Naive thymus-derived CD8-positive, alpha-beta T cell (primary cell): ENCODE measurements around the gene SAMD4A. TPM values are rescaled to one million over a fixed set of nuclear protein-coding genes. Genes with fewer than 3 reads are reported as not detected.

Experiments
- ATAC-seq, 2 donors: fragments of 150-1000 bp; cut with Tn5 transposase in 1 of 2; sonication (Bioruptor Pico), chemical (Tn5 transposase) in 1 of 2; 1 replicate in 1 of 2; 2 replicates in 1 of 2; pipeline ENCODE4 v1.10.0; 2021; ENCODE audit warnings: mild to moderate bottlenecking in 2 of 2, moderate library complexity in 2 of 2
- POLR2A ChIA-PET: fragments of 350-600 bp; sonication (Branson Sonifier 250); formaldehyde crosslinking; loops from one replicate; lab custom pipeline; 2021; ENCODE audit warnings: antibody characterized with exemption; lab: Charles Lee
- DNase-seq, 10 donors: peaks; one replicate each; pipeline versions ENCODE4 v3.0.0 to v3.0.0-alpha.2; 2020 to 2022
- H3K27ac Mint-ChIP-seq, 10 donors: one replicate each; pipeline ENCODE4 v1.8.0; 2020 to 2022; ENCODE audit warnings: mild to moderate bottlenecking in 10 of 10, mixed read lengths in 10 of 10, moderate library complexity in 4 of 10, inconsistent platforms in 1 of 10
- H3K27me3 Mint-ChIP-seq, 5 donors: one replicate each; pipeline ENCODE4 v1.8.0; 2021 to 2022; ENCODE audit warnings: mixed read lengths in 5 of 5
- H3K36me3 Mint-ChIP-seq, 3 donors: one replicate each; pipeline ENCODE4 v1.8.0; 2020 to 2022; ENCODE audit warnings: mixed read lengths in 3 of 3, mild to moderate bottlenecking in 2 of 3, inconsistent platforms in 1 of 3
- H3K4me1 Mint-ChIP-seq, 4 donors: one replicate each; pipeline ENCODE4 v1.8.0; 2021 to 2022; ENCODE audit warnings: mixed read lengths in 4 of 4
- H3K4me3 Mint-ChIP-seq, 10 donors: one replicate each; pipeline ENCODE4 v1.8.0; 2020 to 2022; ENCODE audit warnings: mild to moderate bottlenecking in 10 of 10, mixed read lengths in 10 of 10, moderate library complexity in 6 of 10, inconsistent platforms in 1 of 10
- H3K9me3 Mint-ChIP-seq, 9 donors: one replicate each; pipeline ENCODE4 v1.8.0; 2020 to 2022; ENCODE audit warnings: mixed read lengths in 9 of 9, mild to moderate bottlenecking in 3 of 9, inconsistent platforms in 1 of 9, moderate library complexity in 1 of 9
- polyA plus RNA-seq, 3 donors: library from polyadenylated mRNA; unstranded; fragments of 300-500 nt; fragmentation: Illumina TruSeq; gene quantifications; one replicate each; pipeline ENCODE4 v1.2.3, GENCODE V29; 2021
- total RNA-seq, 8 experiments: library from RNA in 2 of 8; stranded (reverse) in 2 of 8; gene quantifications; one replicate each; pipeline ENCODE4 v1.2.3 and lab custom pipeline; 2021 to 2026

Gene SAMD4A
- total and polyA plus RNA-seq, 5 experiments from 2014 or later = 0.85 to 0.99 TPM; not detected in 3

DNA sequence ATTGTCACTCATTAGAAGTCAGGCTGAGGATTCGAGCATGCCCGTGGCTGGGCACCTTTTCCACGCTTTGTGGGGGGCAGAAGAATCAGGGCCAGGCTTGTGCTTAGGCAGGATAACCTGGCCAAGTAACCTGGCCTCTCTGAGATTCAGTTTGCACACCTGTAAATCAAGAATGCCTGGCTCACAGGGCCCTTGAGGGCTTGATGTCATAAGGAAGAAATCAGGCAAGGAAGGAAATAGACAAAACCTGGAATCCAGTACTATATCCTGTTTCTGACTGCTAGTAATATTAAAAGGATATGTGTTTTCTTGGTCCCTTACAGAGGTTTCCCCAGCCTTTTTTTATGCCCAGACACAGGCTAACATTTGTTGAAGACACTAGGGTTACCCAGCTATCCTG lies 91.9 kb downstream of the SAMD4A start:
- Mint-ChIP-seq H3K4me3 (no peak overlapping the region), H3K4me1 (no peaks in the 10 kb centered on the region), H3K9me3 (no peaks in the 10 kb centered on the region), H3K27me3 (peaks cover 0 to 22% (median 12%) of the 10 kb centered on the region in 5 donors), H3K36me3 (no peaks in the 10 kb centered on the region), H3K27ac (no peak overlapping the region)
- DNase-seq (no peak), ATAC-seq (no peak)
- POLR2A ChIA-PET = no interaction called here

DNA sequence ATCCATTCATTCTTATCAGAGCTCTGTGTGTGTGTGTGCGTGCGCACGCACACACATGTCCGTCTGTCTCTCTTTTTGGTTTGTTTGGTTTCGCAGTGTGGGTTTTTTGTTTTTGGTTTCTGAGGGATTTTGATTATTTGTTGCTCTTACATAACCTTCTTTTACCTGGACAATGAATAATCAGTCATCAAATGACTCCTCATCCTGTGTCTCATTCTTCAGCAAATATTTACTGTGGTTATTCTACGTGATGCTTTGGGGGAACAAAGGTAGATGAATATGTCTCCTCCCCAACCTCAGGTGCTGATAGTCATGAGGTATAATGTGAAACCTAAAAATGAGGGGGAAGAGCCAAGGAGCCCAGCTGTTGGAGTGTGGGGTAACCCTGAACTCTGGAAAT lies 92.4 kb downstream of the SAMD4A start:
- no peak for ATAC-seq
- Mint-ChIP-seq H3K36me3 (no peaks in the 10 kb centered on the region), H3K9me3 (no peaks in the 10 kb centered on the region), H3K27me3 (peaks cover 0 to 22% (median 11%) of the 10 kb centered on the region in 5 donors), H3K4me1 (peaks cover 0 to 3% (median 1%) of the 10 kb centered on the region in 4 donors), H3K4me3 (no peak overlapping the region), H3K27ac (no peak overlapping the region)
- DNase-seq = no peak
- POLR2A ChIA-PET = no interaction called here

DNA sequence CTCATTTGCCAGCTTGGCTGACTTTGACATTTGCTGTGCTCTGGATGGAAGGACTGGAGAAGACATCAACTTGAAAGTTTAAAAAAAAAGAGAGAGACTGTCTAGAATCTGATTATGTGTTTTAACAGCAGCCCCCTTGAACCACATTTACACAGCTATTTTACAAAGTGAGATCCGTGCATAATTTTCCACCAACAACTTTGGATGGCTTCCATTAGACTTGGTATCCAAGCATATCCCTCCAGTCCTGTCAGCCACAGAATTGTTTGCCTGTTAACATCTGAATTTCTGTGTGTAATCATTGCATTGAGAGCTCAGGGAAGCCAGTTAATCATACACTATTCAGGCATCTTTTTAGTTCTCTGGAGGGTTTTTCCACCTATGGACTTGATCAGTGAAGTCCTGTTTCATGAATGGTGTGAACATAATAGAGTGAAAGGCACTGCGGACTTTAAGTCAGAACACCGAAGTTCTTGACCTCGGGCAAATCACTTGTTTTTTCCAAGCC lies 93.7 kb downstream of the SAMD4A start:
- H3K27me3 Mint-ChIP-seq = peaks cover 0 to 16% (median 4%) of the 10 kb centered on the region in 5 donors
- no peaks in the 10 kb centered on the region for H3K36me3 Mint-ChIP-seq
- ATAC-seq = no peak
- no peak overlapping the region for H3K27ac Mint-ChIP-seq
- DNase-seq = no peak
- H3K4me3 Mint-ChIP-seq = no peak overlapping the region
- POLR2A ChIA-PET = no interaction called here
- H3K4me1 Mint-ChIP-seq = peaks cover 0 to 7% (median 3%) of the 10 kb centered on the region in 4 donors
- H3K9me3 Mint-ChIP-seq = no peaks in the 10 kb centered on the region

DNA sequence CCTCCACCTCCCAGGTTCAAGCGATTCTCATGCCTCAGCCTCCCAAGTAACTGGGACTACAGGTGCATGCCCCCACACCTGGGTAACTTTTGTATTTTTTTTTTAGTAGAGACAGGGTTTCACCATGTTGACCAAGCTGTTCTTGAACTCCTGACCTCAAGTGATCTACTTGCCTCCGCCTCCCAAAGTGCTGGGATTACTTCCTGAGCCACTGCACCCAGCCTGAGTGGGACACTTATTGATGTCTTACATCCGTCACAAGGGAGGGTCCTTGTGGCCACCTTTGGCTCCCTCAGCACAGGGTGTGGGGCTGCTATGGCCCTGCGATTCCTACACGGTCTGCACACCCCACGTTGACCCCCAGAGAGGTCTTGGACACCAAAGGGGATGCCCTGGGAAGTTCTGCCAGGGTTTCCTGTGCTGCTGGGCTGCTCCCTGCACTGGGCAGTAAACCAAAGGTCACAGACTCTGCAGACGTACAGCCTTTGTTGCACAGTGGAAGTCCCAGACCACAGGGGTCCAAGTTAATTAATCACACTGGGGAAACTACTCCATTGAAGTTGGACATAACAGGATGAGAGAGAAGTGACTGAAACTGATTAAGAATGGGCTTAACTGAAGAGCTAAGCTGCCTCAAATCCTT lies 95.7 kb downstream of the SAMD4A start:
- H3K4me3 Mint-ChIP-seq = no peak overlapping the region
- H3K36me3 Mint-ChIP-seq = no peaks in the 10 kb centered on the region
- H3K27me3 Mint-ChIP-seq = peaks cover 0 to 10% (median 3%) of the 10 kb centered on the region in 5 donors
- H3K9me3 Mint-ChIP-seq = no peaks in the 10 kb centered on the region
- POLR2A ChIA-PET = no interaction called here
- ATAC-seq = no peak
- H3K27ac Mint-ChIP-seq = no peak overlapping the region
- peaks cover 0 to 7% (median 3%) of the 10 kb centered on the region in 4 donors for H3K4me1 Mint-ChIP-seq
- DNase-seq = no peak

DNA sequence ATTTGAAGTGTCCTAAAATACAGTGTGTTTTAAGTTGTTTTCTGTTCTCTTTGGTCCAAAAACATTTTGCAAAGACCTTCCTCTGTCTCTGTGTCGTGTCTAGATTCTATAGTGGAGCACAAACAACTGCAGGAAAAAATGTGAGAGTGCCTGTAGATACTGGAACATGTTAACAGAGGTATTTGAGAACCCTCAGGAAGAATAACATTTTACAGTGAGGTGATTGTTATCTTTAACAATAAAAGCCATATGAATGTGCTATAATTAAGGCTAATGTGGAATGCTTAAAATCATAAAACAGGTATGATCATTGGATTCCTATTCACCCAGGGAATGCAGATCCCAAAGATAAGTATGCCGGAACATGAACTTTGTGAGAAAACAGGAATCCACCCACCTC lies 98.0 kb downstream of the SAMD4A start:
- H3K27me3 Mint-ChIP-seq = peaks cover 0 to 14% (median 12%) of the 10 kb centered on the region in 5 donors
- H3K27ac Mint-ChIP-seq = no peak overlapping the region
- no peaks in the 10 kb centered on the region for H3K36me3 Mint-ChIP-seq
- H3K4me1 Mint-ChIP-seq = peaks cover 0 to 11% (median 7%) of the 10 kb centered on the region in 4 donors
- H3K4me3 Mint-ChIP-seq = no peak overlapping the region
- no peaks in the 10 kb centered on the region for H3K9me3 Mint-ChIP-seq
- POLR2A ChIA-PET = interaction anchor here (0.6 kb wide), 1 partner anchor 237 kb away, joined by 3 read pairs; no protein-coding TSS in a partner anchor
- DNase-seq = no peak
- no peak for ATAC-seq

DNA sequence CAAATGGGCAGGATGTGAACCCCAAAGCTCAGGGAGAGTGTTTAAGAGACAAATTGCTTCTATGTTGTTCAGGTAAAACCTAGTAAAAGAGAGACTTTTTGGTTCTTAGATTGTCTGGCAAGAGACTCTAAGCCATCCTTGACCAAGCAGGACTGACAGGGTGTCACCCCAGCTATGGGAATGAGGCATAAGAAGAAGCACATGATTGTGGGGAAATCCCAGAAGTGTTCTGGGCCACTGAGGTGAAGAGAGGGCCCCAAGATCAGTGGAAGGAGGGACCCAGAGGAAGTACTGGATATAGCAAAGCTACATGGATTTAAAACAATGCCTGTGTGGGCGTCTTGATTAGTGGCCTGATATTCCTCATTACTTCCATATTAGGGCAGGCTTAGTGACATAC lies 99.0 kb downstream of the SAMD4A start:
- Mint-ChIP-seq H3K4me1 (peaks cover 0 to 20% (median 14%) of the 10 kb centered on the region in 4 donors), H3K4me3 (no peak overlapping the region), H3K27me3 (peaks cover 0 to 18% (median 16%) of the 10 kb centered on the region in 5 donors), H3K9me3 (no peaks in the 10 kb centered on the region), H3K36me3 (no peaks in the 10 kb centered on the region), H3K27ac (no peak overlapping the region)
- DNase-seq = no peak
- no peak for ATAC-seq
- POLR2A ChIA-PET = no interaction called here

DNA sequence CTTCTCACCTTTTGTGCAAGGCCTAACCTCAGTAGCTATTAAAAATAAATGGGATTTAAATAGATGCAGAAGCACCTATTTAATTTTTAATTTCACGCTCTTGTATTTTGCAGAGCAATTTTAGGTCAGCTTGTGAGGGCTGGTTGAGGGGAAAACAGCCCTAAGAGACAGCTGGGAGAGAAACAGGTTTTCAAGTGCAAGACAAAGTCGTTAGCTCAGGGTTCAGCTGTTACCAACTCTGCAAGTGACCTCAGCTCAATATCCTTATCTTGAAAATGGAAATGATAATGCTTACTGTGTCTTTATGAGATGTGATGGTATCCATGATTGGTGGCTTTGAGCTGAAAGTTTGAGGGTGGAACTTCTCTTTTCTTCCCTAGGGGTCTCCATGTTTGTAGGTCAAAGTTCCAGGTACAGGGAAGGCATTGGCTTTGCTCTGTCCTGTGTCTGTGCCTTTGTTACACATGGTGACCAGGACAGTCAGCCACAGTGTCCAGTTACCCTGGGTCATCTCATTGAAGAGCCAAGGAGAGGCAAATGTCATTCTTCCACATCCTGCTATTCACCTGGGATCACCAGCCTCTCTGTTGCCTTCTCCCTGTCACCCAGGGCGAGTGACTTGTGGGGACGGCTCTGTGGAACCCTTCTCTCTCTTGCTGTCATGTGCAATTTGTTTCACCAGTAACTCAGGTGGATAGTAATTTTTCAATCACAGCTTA lies 100.3 kb downstream of the SAMD4A start:
- Mint-ChIP-seq H3K27me3 (peaks cover 2 to 26% (median 17%) of the 10 kb centered on the region in 5 donors), H3K27ac (peak overlapping the region in 1 of 10 donors; percentile 77), H3K9me3 (no peaks in the 10 kb centered on the region), H3K36me3 (no peaks in the 10 kb centered on the region), H3K4me1 (peaks cover 0 to 20% (median 16%) of the 10 kb centered on the region in 4 donors), H3K4me3 (no peak overlapping the region)
- POLR2A ChIA-PET = no interaction called here
- DNase-seq (no peak), ATAC-seq (no peak)

DNA sequence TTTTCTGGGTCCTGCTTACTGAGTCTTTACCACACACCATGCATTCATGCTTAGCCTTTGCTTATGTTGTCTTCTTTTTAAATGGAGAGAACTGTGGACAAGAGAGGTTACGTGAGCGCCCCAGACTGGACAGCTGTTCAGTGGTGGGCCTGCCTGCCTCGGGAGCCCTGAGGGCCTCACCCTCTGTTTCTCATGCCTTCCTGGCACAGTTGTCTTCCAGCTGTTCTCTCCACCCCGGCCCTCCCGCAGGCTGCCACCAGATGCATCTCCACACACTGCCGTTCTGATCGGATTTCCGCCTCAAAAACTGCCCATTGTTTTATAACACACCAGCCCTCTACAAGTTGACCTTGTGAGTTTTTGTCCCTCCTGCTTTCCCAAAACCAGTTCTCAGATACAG lies 100.8 kb downstream of the SAMD4A start:
- DNase-seq (no peak), ATAC-seq (no peak)
- Mint-ChIP-seq H3K27ac (peak overlapping the region in 1 of 10 donors; percentile 77), H3K36me3 (no peaks in the 10 kb centered on the region), H3K4me1 (peaks cover 0 to 20% (median 16%) of the 10 kb centered on the region in 4 donors), H3K9me3 (no peaks in the 10 kb centered on the region), H3K27me3 (peaks cover 4 to 26% (median 18%) of the 10 kb centered on the region in 5 donors), H3K4me3 (no peak overlapping the region)
- POLR2A ChIA-PET = no interaction called here

DNA sequence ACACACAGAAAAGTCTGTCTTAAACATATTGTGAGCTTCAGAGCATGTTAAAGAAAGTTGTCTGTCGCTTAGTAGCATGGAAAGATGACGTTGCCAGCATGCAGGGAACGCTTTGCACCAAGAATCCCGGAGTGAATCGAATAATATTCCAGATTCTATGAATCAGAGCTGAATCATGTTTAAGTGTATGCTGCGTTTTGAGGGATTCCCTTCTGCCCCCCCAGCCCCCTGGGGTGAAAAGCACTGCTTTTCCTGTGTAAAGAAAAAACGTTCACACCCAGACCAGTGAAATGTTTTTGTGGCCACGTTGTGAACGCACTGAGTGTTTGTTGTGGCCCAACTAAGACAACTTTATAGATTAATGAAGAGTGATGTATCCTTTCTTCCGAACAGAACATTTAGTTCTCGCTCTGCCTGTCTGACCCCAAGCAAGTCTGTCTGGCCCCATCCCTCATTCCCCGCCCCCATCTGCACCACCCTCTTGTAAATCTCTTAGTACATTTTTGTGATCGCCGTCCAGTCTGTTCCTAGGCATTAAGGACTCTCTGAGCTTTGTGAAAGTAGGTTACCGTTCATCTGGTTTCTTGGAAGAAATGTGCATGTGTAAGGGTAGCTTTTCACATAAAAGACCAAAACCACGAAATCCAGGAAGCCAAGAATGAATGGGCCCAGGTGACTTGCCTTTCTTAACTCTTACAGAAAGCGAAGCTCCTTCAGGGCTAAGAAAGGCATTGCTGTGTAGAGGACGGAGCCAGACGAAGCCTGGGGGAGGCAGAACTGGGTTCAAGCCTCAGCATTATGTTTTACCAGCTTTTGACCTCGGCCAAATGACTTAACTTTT lies 103.0 kb downstream of the SAMD4A start:
- Mint-ChIP-seq H3K9me3 (no peaks in the 10 kb centered on the region), H3K27me3 (peaks cover 5 to 27% (median 25%) of the 10 kb centered on the region in 5 donors), H3K4me1 (peaks cover 0 to 20% (median 11%) of the 10 kb centered on the region in 4 donors), H3K36me3 (no peaks in the 10 kb centered on the region), H3K4me3 (peak overlapping the region in 3 of 10 donors; percentile 5 to 38 (median 16)), H3K27ac (peak overlapping the region in 3 of 10 donors; percentile 15 to 81 (median 49))
- ATAC-seq = peak in 1 of 2 donors; percentile 35
- DNase-seq = peak in 4 of 10 donors; percentile 3 to 40 (median 19)
- POLR2A ChIA-PET = no interaction called here

DNA sequence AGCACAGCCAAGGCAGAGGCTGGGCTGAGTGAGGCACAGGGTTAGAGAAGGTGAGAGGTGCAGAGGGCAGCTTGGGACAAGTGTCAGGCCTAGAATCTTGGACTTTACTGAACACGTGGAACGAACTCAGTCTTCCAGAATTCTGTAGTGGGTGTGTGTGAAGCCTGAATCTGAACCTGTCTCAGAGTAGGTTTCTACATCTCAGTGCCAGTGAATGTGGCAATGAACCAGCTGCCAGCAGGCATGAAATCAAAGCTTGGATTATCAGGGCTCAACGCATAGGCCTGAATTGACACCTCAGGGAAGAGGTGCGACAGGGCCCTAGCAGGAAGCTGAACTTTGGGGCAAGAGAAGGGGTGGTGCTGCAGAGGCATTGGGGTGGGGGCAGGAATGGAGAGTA lies 104.6 kb downstream of the SAMD4A start:
- H3K4me3 Mint-ChIP-seq = no peak overlapping the region
- H3K27ac Mint-ChIP-seq = no peak overlapping the region
- POLR2A ChIA-PET = no interaction called here
- H3K27me3 Mint-ChIP-seq = peaks cover 5 to 30% (median 25%) of the 10 kb centered on the region in 5 donors
- H3K36me3 Mint-ChIP-seq = no peaks in the 10 kb centered on the region
- ATAC-seq (no peak), DNase-seq (no peak)
- H3K9me3 Mint-ChIP-seq = no peaks in the 10 kb centered on the region
- H3K4me1 Mint-ChIP-seq = peaks cover 0 to 20% (median 11%) of the 10 kb centered on the region in 4 donors

DNA sequence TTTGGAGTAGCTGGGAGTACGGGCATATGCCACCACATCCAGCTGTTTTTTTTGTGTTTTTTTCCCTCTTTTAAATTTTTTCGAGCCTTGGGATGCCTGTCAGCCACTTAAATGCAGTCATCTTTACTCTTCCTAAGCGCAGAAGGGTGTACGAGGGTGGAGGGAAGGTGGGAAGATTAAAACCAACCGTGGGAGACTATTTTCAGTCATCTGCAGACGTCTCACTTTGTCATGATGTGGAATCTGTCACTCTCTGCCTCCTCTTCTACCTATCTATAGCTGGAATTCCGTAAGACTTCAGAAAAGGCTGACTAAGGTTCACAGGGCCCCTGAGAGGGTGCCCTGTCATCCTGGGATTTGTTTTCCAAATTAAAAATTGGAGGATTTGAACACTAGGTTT lies 105.3 kb downstream of the SAMD4A start:
- POLR2A ChIA-PET = no interaction called here

DNA sequence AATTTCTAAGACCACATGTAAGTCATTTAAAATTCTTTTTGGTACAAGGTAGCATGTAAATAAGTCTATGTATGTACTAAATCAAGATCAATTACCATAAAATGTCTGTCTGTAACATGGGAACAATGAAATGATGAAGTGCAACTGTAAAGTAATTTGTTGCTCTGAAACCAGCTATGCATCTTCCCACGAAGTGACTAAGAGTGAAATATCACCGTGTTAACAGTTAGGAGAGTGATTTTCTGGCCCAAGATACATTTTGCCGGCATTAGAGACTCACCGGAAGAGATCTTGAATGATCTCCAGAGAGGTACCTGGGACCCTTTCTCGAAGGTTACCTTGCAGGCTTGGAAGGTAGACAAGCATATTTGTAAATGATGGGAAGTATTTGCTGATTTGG lies 105.8 kb downstream of the SAMD4A start:
- peaks cover 5 to 30% (median 23%) of the 10 kb centered on the region in 5 donors for H3K27me3 Mint-ChIP-seq
- no peaks in the 10 kb centered on the region for H3K36me3 Mint-ChIP-seq
- H3K9me3 Mint-ChIP-seq = no peaks in the 10 kb centered on the region
- DNase-seq (no peak), ATAC-seq (no peak)
- peaks cover 0 to 20% (median 11%) of the 10 kb centered on the region in 4 donors for H3K4me1 Mint-ChIP-seq
- H3K27ac Mint-ChIP-seq = no peak overlapping the region
- POLR2A ChIA-PET = no interaction called here
- no peak overlapping the region for H3K4me3 Mint-ChIP-seq

More for the DNA sequence above, 105.3 kb downstream of the SAMD4A start:
- peaks cover 5 to 30% (median 25%) of the 10 kb centered on the region in 5 donors for H3K27me3 Mint-ChIP-seq
- H3K4me1 Mint-ChIP-seq = peaks cover 0 to 20% (median 11%) of the 10 kb centered on the region in 4 donors
- no peak overlapping the region for H3K4me3 Mint-ChIP-seq
- H3K9me3 Mint-ChIP-seq = no peaks in the 10 kb centered on the region
- no peaks in the 10 kb centered on the region for H3K36me3 Mint-ChIP-seq
- ATAC-seq = no peak
- no peak overlapping the region for H3K27ac Mint-ChIP-seq
- no peak for DNase-seq
